ENCODE data around the gene KL.

KL gene

GRCh38 chr13:33087091-33087490 is 70.9 kb downstream of the KL start:
- DNase-seq, result no peak

GRCh38 chr13:33087790-33088189 is 71.6 kb downstream of the KL start:
- no peak for DNase-seq

GRCh38 chr13:33089311-33089710 is 73.1 kb downstream of the KL start:
- no peak for DNase-seq

- no peak for DNase-seq
Observed at GRCh38 chr13:33090755-33091414, 74.7 kb downstream of the KL start.

GRCh38 chr13:33091415-33091774 is 75.2 kb downstream of the KL start:
- no peak for DNase-seq

GRCh38 chr13:33092073-33092987 is 76.1 kb downstream of the KL start:
- DNase-seq, result no peak

- DNase-seq, result peak; percentile 83
Observed at GRCh38 chr13:33096886-33097605, 80.8 kb downstream of the KL start.

GRCh38 chr13:33099860-33100259 is 83.6 kb downstream of the KL start:
- no peak for DNase-seq

- no peak for DNase-seq
Observed at GRCh38 chr13:33100886-33101285, 84.7 kb downstream of the KL start.

GRCh38 chr13:33101835-33102234 is 85.6 kb downstream of the KL start:
- no peak for DNase-seq

GRCh38 chr13:33103457-33103856 is 87.2 kb downstream of the KL start:
- no peak for DNase-seq

- DNase-seq, result peak; percentile 91
Observed at GRCh38 chr13:33105387-33106005, 89.3 kb downstream of the KL start.

- no peak for DNase-seq
Observed at GRCh38 chr13:33106656-33107360, 90.6 kb downstream of the KL start.

- DNase-seq, result no peak
Observed at GRCh38 chr13:33107361-33107760, 91.1 kb downstream of the KL start.

GRCh38 chr13:33108620-33109019 is 92.4 kb downstream of the KL start:
- DNase-seq, result no peak

- no peak for DNase-seq
Observed at GRCh38 chr13:33109271-33109697, 93.1 kb downstream of the KL start.

- no peak for DNase-seq
Observed at GRCh38 chr13:33109801-33110200, 93.6 kb downstream of the KL start.

GRCh38 chr13:33110386-33110712 is 94.1 kb downstream of the KL start:
- DNase-seq, result no peak

GRCh38 chr13:33110713-33111413 is 94.6 kb downstream of the KL start:
- no peak for DNase-seq

- DNase-seq, result no peak
Observed at GRCh38 chr13:33111414-33112110, 95.3 kb downstream of the KL start.

GRCh38 chr13:33112766-33113165 is 96.5 kb downstream of the KL start:
- DNase-seq, result no peak
